Measurements from ENCODE around the gene PIK3R1.

PIK3R1 gene

DNA sequence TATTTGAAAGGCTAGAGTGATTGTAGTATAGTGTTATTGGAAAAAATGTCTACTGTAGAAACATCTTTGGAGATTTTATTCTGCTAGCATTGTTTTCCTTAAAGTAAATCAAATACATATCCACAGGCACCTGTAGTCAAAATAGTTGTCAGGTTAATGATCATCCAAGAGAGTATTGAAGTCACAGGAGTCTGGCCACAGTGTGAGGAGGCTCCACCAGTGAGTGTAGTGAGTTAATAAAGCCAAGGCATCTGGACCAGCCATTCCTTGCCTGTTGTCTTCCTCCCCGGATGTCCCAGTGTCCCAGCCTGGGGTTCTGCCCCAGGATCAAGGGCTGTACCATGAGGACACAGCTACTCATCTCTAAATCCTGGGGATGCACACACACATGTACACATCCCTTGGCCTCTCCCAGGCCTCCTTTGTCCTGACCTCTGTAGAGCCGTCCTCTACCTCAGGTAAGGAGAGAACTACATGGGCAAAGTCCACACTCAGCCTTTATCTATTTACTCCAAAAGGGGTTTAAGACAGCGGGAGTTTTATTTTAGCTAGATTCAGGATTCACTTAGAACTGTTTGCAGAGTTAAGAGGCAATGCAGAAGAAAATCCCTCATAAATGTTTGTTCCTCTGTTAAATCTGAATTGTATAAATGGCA, 3.7 kb downstream of the PIK3R1 start:
- DNase-seq (ENCODE audit: low read depth, low spot score): no peak
- TF ChIP-seq, protein P1, sequence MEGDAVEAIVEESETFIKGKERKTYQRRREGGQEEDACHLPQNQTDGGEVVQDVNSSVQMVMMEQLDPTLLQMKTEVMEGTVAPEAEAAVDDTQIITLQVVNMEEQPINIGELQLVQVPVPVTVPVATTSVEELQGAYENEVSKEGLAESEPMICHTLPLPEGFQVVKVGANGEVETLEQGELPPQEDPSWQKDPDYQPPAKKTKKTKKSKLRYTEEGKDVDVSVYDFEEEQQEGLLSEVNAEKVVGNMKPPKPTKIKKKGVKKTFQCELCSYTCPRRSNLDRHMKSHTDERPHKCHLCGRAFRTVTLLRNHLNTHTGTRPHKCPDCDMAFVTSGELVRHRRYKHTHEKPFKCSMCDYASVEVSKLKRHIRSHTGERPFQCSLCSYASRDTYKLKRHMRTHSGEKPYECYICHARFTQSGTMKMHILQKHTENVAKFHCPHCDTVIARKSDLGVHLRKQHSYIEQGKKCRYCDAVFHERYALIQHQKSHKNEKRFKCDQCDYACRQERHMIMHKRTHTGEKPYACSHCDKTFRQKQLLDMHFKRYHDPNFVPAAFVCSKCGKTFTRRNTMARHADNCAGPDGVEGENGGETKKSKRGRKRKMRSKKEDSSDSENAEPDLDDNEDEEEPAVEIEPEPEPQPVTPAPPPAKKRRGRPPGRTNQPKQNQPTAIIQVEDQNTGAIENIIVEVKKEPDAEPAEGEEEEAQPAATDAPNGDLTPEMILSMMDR (IDR thresholded peaks at IDR 0.05; ENCODE audit: low read depth, low read length): no peak
- in situ Hi-C loops (cut with HindIII; ENCODE audit: low sequenced_read_pairs): no loop called here
- no peak overlapping the region for H3K4me3 ChIP-seq (ENCODE audit: low read depth, low read length)

DNA sequence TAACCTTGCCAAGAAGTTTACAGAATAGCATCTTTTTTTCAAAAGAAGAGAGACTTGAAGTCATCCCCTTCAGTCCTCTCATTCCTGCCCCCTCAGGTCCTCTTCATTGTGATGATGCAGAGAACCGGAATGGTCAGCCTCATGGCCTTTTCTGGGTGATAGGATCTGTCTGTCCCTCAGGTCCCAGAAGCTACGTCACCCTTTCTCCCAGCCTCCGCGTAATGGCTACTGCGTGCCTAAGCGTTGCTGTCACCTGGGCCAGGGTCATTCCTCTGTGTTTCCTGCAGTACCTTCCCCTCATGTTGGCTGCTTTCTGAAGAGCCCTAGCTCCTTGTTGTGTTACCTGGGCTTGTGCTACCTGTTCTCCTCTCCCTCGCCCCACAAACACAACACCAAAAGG, 4.7 kb downstream of the PIK3R1 start:
- no peak overlapping the region for H3K4me3 ChIP-seq (ENCODE audit: low read depth, low read length)
- TF ChIP-seq, protein P1 (IDR thresholded peaks at IDR 0.05; ENCODE audit: low read depth, low read length): no peak
- in situ Hi-C loops (cut with HindIII; ENCODE audit: low sequenced_read_pairs): no loop called here
- no peak for DNase-seq (ENCODE audit: low read depth, low spot score)

DNA sequence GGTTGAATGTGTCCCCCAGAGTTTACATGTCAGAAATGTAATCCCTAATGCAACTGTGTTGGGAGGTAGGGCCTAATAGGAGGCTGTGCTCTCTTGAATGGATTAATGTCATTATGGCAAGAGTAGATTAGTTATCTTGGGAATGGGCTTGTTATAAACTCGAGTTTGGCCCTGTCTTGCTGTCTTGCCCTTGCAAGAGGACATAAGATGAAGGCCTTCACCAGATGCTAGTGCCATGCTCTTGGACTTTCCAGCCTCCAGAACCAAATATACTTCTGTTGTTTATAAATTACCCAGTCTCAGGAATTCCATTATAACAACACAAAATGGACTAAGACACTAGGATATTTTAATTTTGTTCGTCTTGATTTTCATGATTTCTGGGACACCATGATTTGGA, 5.4 kb downstream of the PIK3R1 start:
- DNase-seq (ENCODE audit: low read depth, low spot score): no peak
- H3K4me3 ChIP-seq (ENCODE audit: low read depth, low read length): no peak overlapping the region
- in situ Hi-C loops (cut with HindIII; ENCODE audit: low sequenced_read_pairs): no loop called here
- TF ChIP-seq, protein P1 (IDR thresholded peaks at IDR 0.05; ENCODE audit: low read depth, low read length): no peak

DNA sequence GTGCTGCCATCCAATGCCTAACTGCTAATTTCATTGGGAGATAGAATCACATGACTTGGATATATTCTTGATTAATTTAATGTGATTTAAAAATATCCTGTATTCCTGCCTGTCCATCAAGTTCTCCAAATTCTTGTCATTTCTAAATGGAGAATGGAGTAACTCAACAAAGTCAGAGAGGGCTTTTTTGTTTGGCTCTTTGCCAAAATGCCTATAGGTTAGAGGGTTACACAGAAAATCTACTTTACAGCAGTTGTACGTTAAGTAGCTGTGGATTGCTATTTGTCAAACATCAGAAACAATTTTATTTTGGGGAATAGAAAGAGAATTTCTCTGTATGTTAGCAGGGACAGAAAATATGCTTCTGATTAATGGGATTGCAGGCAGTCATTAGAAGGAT, 5.9 kb downstream of the PIK3R1 start:
- DNase-seq (ENCODE audit: low read depth, low spot score): no peak
- TF ChIP-seq, protein P1 (IDR thresholded peaks at IDR 0.05; ENCODE audit: low read depth, low read length): no peak
- in situ Hi-C loops (cut with HindIII; ENCODE audit: low sequenced_read_pairs): no loop called here
- no peak overlapping the region for H3K4me3 ChIP-seq (ENCODE audit: low read depth, low read length)

DNA sequence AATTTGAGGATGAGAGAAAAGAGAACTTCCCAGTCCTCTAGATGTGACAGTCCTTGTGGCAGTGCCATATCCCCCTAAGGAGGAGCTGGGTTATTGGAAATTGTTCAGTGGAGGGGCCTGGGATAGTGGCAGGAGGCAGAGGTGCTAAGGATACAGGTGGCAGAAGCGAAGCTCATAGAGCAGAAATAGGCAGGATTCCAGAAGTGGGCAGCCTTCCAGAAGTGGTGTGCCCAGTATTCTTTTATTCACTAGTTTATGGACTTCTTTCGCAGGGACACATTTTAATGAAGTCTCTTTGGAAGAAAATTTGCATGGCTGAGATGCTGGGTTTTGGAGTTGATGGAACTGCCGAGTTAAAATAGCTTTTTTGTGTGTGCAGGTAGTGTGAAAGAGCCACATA, 6.8 kb downstream of the PIK3R1 start:
- TF ChIP-seq, protein P1 (IDR thresholded peaks at IDR 0.05; ENCODE audit: low read depth, low read length): no peak
- DNase-seq (ENCODE audit: low read depth, low spot score): no peak
- in situ Hi-C loops (cut with HindIII; ENCODE audit: low sequenced_read_pairs): no loop called here
- H3K4me3 ChIP-seq (ENCODE audit: low read depth, low read length): no peak overlapping the region

DNA sequence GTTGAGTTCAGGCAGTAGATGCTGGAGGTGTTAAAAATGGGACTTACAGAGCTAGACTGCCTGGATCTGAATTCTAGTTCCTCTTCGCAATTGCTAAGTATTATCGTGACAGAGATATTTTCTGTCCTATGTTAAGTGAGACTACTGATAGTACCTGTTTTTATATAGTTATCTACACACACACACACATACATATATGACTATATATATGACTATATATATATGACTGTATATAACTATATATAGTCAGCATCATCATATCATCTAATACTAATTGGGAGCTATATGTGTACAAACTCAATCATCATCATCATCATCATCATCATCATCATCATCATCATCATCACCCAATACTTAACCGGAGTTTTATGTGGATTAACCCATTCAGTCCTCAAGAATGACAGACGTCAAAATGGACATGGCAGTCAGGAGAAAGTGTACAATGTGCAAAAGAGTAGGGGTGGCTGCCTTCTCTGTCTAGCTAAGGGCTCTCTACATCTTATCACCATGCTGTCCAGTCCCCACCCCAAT, 7.3 kb downstream of the PIK3R1 start:
- TF ChIP-seq, protein P1 (IDR thresholded peaks at IDR 0.05; ENCODE audit: low read depth, low read length): no peak
- H3K4me3 ChIP-seq (ENCODE audit: low read depth, low read length): no peak overlapping the region
- in situ Hi-C loops (cut with HindIII; ENCODE audit: low sequenced_read_pairs): no loop called here
- DNase-seq (ENCODE audit: low read depth, low spot score): no peak
